ENCODE measurements around the gene TDG.

- TF ChIP-seq MAX (IDR thresholded peaks at IDR 0.05) (no peak), RARB (CRISPR knock-in tag; IDR thresholded peaks at IDR 0.05) (no peak), RCOR1 (IDR thresholded peaks at IDR 0.05; ENCODE audit: low read depth, low read length) (no peak), ESRRA (IDR thresholded peaks at IDR 0.05; ENCODE audit: borderline replicate concordance, low read length) (no peak), TFCP2L1 (CRISPR knock-in tag; IDR thresholded peaks at IDR 0.05) (no peak), CEBPB (IDR thresholded peaks at IDR 0.05) (no peak), EP300 (IDR thresholded peaks at IDR 0.05) (no peak), POLR2A (IDR thresholded peaks at IDR 0.05; ENCODE audit: low read length) (no peak), RFX5 (IDR thresholded peaks at IDR 0.05) (no peak), KDM5A (IDR thresholded peaks at IDR 0.05) (no peak)
- TF ChIP-seq, protein P1, sequence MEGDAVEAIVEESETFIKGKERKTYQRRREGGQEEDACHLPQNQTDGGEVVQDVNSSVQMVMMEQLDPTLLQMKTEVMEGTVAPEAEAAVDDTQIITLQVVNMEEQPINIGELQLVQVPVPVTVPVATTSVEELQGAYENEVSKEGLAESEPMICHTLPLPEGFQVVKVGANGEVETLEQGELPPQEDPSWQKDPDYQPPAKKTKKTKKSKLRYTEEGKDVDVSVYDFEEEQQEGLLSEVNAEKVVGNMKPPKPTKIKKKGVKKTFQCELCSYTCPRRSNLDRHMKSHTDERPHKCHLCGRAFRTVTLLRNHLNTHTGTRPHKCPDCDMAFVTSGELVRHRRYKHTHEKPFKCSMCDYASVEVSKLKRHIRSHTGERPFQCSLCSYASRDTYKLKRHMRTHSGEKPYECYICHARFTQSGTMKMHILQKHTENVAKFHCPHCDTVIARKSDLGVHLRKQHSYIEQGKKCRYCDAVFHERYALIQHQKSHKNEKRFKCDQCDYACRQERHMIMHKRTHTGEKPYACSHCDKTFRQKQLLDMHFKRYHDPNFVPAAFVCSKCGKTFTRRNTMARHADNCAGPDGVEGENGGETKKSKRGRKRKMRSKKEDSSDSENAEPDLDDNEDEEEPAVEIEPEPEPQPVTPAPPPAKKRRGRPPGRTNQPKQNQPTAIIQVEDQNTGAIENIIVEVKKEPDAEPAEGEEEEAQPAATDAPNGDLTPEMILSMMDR (IDR thresholded peaks at IDR 0.05) = no peak
Measured at GRCh38 chr12:104012331-104012730, 46.7 kb downstream of the TDG start.

Data from A549 (cell line).